GM21737 (cell line): ENCODE results near the gene CENPM.

ENCODE experiments used
- ATAC-seq: cut with Tn5 transposase; IDR thresholded peaks from one replicate; pipeline ENCODE4 v1.9.1; 2021; ENCODE audit warnings: mild to moderate bottlenecking, moderate library complexity; ENCODE audit not compliant: unreplicated experiment

CENPM gene

DNA sequence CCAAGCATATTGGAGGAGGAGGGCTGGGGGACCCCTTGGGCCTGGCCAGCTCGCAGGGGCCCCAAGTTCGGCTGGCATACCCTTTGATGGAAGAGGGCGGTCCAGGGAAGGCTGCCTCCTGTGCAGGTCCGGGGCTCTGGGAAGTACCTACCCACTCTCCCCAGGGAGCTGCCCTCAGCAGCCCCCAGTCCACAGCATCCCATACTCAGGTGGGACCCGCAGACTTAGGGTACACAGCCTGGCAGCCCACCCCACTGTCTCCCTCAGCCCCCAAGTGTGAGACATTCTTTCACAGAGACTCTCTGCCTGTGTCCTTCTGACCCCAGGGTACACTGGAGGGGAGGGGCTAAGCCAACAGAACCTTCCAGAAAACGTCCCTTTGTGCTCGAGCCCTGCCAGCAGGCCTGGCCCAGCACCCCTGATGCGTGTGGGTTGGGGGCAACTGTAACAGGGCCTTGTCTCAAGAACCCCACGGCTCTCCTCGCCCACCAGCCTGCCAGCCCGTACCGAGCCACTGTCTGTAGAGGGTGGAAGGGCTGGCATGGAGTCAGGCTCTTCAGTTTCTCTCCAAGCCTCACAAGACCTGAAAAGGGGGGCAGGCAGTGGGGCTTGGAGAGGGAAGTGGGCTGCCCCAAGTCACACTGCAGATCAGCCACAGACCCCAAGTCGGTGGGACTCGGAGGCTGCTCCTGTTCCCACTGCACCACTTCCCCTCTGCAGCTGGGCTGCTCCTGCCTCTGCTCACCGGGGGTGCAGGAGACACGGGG is 13.4 kb downstream of the CENPM start:
- no peak for ATAC-seq

DNA sequence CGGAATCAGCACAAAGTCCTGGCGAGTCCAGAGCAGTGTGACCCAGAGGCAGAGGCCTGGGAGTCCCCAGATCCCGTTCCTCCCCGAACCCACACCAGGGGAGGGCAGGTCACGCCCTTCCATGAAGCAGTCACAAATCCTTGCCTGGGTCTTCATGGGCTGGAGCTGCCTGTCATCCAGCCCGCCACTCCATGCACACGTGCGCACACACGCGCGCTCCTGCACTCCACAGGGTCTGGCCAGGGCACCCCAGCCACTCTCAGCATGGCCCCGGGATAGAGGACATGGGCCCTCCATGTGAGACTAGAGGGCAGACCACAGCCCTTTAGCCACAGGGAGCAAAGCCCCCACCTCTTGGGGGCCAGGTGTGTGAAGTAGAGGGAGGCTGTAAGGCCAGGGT is 14.6 kb downstream of the CENPM start:
- no peak for ATAC-seq

DNA sequence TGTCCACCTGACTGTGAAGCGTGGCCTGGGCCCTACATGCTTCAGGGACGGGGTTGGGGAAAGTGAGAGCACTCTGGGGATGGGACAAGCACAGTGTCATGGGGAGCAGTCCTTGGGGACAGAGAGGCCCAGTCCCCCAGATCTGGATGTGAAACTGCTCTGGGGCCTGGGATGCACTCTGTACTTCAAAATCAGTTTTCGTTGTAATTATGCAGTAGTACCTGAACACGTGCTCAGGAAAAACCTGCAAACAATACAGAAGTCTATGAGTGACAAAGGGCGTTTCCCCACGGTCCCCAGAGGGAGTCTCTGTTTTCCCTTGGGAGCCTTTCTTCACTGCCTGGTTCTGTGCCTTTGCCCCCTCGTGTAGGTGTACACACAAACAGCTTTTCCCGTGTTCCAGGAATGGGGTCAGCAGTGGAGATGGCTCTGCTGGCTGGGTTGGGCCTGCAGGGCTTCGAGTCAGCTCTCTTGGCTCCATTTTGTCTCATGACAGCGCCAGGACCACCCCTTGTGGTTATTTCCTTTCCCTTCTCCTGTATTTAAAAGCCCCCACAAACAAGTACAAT is 15.2 kb downstream of the CENPM start:
- ATAC-seq, result no peak

DNA sequence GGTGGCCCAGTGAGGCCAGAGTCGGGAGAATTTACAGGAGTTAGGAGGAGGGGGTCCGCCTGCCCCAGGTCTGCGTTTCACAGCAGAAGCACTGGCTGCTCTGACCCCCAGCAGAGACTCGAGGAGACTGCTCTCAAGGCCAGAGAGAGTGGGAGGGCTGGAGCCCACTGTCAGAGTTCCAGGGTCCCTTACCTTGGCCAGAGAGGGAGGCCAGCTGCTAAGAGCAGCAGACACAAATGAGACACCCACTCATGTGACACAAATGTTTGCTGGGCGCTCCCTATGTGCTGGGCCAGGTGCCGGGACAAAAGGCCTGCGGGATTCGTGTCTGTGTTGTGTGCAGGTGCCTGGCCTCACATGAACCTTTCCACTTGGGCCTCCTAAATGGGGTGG is 17.5 kb downstream of the CENPM start:
- no peak for ATAC-seq

DNA sequence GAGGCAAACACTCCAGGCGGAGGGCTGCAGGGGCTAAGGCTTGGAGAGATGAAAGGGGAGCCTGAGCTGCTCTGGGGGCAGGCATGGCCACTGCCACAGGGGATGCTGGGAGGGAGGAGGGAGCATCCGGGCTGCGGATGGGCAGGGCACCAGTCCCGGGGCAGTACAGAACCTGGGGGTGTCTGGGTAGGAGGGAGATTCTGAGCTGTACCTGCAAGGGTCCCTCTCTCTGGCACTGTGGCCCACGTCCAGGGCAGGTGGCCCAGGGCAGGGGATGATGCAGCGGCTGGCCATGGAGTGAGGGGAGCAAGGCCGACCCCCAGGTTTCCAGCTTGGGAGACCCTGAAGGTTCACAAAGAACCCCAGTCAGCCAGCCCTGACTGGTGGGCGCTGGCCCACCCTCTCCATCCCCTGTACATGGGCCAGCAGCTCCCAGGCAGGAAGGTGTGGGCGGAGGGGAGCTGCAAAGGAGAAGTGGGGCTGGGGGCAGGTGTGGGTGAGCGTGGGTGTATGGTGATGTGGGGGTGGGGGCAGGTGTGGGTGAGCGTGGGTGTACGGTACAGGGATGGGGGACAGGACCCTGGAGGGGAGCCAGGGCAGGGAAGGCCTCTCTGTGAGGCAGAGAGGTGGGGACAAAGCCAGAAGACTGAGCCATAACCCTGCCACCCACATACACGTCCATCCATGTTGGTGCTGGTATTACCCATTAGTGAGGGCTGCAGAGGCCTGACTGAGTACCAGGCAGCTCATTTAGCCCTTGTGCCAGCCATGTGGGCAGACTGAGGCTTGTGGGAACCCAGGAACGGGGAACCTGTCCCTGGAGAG is 18.1 kb downstream of the CENPM start:
- no peak for ATAC-seq

DNA sequence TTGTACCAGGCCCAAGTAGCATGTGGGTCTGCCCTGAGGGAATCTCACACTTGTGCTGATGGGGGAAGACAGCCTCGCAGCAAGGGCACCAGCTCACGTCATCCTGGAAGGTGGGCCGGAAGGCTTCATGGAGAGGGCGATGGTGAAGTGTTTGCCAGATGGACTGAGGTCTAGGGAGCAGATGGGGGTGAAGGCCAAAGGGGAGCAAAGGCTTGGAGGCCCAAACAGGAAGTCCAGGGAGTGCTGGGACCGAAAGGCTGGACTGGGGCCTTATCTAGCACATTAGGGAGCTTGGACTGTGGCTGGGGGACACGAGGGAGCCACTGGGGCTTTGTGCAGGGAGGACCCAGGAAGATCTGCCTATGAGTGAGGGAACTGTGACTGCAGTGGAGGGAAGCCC is 19.1 kb downstream of the CENPM start:
- ATAC-seq, result no peak

DNA sequence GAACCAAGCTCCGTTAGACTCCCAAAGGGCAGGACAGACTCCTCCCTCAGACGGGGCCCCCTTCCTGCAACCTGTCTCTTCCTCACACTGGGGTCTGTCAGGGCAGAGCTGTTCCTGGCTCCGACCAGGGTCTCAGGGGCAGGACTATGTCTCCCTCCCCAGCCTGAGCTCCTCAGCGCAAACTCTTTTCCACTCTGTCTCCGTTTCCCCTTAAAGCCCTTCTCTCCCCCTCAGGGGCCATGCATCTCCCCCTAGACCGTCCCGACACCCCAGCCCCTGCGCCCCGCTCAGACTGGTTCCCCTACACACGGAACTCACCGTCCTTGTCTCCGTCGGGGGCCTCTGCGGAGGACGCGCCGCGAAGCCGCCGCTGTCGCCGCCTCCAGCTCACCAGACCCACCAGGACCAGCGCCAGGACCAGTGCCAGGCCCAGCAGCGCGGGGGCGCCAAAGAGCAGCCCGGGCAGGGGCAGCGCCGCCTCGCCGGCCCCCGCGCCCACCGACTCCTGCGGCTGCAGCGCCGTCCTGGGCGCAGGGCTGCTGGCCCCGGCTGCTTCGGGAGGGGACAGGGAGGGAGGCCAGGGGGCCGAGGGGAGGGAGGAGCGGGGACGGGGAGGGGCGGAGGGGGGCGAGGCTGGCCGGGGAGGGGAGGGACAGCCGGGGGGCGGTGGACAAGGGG is 21.0 kb downstream of the CENPM start:
- no peak for ATAC-seq

DNA sequence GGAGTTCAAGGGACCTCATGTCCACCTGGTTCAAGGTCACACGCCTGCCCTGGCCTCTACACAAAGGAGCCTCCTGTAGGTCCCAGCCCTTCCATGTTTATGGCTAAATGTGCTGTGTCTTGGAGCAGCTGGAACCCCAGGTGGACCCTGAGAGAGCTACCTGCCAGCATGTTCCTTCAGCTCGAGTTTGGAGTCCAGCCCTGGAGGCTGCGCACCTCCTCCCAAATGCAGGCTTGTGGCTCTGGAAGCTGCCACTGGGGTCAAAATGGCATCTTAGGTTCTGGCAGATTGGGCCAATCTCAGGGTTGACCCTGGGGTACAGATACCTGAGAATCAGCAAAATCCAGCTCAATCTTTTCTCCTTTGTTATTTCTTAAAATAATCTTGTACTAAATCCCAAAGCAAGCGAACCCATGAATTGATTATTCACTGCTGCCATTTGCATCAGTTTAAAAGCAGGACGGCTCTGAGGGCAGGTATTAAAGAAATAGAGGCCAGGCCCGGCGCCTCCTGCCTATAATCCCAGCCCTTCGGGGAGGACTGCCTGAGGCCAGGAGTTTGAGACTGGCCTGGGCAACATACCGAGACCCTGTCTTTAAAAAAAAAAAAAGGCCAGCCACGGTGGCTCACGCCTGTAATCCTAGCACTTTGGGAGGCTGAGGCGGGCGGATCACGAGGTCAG is 23.2 kb downstream of the CENPM start:
- ATAC-seq, result no peak

DNA sequence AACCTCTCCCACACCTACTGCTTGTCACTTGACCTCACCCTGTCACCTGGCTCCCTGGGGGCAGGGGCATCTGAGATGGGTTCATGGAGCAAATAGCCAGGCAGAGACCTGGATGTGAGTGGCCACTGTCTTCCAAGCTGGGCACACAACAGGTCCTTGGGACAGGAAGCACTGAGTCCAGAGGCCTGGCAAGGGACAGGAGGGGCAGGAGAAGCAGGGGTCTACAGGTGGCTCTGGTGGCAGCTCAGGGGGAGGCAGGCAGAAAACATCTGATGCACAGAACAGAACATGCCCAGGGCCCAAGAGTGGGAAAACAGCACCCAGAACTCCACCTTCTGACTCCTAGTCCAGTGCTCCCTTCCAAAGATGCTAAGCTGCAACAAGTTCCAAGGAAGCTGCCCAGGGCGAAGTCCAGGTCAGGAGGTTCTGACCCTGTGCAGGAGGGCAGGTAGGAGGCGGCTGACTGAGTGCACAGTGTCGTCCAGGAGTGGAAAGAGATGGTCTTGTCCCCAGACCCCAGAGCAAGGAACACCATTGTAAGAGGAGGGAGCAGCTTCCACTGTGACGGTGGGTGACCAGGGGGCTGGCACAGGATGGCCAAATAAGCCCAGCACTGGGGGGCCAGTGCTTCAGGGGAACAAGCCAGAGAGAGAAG is 23.9 kb downstream of the CENPM start:
- ATAC-seq, result no peak

DNA sequence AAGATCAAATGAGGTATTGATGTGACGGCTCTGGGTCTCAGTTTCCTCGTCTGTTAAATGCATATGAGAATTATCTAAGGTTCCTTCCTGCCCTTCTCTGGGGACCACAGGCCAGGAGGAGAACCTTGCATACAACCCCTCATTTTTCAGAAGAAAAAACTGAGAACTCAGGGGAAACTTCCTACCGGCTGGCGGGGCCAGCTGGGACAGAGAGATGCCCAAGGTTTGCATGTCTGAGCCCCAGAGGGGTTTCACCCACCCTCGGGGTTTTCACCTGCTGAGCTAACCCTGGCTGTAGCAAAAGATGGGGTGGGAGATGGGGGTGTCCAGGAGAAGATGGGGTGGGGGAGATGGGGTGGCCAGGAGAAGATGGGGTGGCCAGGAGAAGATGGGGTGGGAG is 24.6 kb downstream of the CENPM start:
- ATAC-seq, result no peak

DNA sequence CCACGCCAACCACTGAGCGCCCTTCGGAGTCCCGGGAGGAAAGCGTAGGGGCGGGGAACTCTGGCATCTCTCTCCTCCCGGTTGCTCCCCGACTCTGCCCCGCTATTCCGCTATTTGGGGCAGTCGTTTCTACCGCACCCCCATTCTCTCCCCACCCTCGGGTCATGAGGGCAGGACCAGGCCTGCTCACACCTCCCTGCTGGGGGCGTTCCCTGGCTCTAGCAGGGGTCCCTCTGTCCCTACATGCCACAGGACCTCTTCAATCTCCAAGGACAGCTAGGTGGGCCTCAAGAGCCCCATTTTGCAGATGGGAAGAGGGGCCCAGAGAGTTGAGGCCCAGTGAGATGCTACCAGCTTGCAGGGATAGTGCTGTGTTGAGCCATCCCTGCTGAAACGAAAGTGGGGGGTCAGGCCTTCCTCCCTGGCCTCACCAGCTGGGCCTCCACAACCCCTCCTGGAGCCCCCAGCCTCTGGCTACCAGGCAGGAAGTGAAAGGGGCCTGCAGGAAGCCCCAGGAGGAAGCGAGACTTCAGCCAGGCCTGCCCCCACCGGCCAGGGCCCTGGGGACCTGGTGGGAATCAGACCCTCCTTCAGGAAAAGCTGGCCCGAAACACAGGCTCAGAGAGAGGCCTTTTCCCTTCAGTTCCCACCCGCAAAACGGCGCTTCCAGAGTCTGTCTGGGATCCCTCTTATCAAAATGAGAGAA is 26.5 kb downstream of the CENPM start:
- ATAC-seq, result peak; percentile 20

DNA sequence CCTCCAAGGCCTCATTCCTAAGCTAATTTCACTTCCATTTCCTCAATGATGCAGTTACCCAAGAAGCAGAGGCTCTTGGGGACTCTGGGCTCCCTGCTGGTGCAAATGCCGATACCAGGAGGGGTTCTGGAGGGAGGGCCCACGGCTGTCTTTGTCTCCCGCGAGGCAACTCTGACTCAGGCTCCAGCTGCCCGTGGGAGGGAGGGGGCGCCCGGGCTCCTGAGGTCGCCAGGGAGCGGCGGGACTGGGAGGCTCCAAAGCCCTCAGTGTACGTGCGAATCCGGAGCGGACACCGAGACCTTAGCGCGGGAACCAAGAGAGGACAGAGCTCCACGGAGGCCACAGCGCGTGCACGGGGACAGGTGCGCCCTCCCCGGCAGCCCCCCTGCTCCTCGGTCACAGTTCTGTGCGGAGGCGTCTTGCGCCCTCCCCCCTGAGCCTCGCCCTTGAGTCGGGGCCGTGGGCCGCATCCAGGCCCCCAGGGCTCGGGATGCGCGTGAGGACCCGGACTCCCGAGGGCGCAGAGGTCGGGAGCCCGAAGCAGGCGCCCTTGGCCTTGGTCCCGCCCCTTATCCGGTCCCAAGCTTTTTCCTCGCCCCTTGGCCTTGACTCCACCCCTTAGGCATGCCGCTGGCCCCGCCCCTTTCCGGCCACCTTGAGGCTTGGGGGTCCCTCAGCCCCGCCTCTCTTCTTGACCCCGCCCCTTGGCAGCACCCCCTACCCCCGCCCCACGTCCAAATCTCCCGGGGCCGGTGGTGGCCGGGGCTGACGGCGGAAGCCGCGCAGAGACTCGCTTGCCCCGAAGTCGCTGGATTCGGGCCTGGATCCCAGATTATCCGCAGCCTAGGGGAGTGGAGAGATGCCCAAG is 27.4 kb downstream of the CENPM start:
- peak; percentile 46 for ATAC-seq

DNA sequence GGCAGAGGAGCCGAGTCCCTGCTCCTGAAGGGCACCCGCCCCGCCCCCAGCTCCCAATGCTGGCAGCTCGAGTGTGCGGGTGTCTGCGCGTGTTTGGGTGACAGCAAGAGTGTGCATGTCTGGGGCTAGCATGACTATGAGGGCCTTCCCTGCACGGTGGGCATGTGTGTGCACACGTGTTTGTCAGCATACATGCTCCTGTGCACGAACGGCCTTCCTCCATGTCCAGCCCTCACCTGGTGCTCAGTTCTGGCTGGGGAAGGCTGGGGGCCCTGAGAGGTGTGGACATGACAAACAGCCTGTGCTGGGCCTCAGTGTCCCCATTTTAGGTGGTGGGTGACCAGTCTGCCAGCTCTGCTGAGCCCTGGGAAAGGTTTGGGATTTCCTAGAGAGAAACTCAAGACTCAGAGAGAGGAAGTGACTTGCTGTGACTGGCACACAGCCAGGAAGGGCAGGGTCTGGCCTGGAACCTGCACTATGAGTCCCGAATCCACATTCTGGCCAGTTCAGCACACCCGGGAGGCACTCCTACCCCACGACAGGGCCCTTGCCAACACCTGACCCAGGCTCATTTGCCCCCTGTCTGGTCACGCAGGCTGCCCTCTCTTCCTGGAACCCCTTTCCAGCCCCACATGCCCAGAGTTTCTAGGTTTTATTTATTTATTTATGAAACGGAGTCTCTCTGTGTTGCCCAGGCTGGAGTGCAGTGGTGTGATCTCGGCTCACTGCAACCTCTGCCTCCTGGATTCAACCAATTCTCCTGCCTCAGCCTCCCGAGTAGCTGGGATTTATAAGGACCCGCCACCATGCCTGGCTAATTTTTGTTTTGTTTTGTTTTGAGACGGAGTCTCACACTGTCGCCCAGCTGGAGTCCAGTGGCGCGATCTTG is 28.8 kb downstream of the CENPM start:
- no peak for ATAC-seq

DNA sequence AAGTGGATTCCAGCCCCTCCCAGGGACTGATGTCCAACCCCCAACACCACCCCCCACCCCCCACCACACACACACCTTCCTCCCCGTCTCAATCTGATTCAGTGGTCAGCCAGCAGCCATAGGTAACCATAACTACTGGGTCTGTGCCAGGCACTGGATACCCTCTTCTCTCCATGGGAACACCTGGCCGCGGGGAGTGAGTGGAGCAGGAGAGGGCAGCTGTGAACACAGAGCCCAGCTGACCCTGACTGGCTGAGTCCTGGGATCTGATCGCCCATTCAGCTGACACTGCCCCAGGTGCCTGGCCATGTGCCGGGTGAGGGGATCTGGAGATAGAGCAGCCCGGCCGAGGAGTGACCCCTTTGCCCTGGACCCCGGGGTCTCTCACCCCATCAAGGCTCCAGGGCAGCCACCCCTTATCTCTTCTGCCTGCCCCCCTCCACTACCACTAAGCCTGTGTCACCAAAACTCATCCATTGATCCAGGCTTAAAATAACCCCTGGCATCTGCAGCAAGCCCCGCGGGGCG is 29.5 kb downstream of the CENPM start:
- no peak for ATAC-seq

DNA sequence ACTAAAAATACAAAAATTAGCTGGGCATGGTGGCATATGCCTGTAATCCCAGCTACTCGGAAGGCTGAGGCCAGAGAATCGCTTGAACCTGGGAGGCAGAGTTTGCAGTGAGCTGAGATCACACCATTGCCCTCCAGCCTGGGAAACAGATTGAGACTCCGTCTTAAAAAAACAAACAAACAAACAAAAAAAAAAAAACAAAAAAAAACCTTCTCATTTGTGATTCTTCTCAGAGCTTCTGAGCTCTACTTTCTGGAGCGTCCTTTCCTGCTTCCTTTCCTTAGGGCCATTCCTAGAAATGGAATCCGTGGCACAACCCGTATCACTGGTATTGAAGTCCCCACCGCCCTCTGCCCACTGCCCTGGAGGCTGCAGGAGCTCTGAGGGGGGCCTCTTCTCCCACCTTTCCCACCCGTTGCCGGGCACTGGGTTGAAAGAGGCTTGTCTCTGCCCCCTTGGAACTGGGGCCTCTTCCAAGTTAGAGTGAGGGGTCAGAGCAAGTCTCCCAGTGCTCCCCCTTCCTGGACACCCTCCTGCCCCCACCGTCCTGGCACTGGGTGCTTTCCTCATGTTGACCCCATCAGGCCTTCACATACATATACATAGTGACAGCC is 30.1 kb downstream of the CENPM start:
- no peak for ATAC-seq

DNA sequence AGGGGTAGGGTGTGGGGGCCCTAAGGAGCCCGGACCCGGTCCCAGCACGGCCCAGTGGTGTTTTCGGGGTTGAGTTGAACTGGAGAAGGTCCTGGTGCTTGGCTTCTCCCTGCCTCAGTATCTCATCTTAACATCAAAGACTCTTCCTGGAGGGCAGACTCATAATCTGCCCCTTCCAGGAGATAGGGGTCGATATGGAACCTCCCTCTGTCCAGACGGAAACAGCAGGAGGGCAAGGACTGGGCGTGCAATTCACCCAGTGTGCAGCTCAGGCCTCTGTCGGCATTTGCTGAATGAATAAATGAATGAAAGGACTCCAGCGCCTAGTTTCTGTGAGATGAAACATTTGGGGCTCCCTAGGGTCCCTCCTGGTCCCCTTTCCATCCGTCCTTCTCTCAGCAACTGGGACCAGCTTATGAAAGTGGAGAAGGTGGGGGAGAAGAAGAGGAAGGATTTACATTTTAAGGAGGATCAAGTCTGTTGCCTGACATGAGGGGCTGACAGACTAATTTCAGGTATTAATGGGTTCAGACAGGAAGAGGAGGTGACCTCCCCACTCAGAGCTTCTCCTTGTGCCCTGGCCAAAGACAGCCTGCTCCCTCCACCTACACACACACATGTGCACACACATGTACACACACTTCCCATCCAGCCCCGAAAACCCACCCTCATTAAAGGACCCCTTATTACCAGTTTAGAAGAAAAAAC is 31.0 kb downstream of the CENPM start:
- ATAC-seq, result no peak
